ENCODE results near the gene TBC1D5.

The TBC1D5 gene

DNA sequence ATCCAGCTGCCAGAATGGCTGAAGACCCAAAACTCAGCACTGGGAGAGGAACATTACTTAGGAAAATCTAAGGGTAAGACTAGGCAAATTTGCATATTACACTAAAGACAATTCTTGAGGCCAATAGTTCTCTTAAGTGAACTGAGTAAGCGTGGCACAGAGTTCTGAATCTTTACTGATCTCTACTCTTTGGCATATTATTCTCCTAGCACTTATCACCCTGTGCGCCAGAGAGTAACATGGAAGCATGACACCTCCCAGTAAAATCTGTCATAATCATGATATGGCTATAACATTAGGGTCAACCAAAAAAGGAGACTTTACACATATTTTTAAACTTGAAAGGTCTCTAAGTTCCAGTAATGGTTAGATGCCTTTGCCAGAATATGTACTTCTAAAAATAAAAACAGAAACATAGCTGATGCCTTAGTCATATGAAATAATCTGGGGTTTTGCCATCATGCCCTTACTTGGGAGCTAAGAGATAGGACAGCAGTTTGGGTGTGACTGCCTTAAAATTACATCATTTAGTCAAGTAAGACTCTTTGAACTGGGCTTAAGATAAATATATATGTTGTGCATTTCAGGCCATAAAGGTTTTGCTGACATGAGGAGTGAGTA is 567.1 kb downstream of the TBC1D5 start:
- no peak for DNase-seq (ENCODE audit: low spot score)

DNA sequence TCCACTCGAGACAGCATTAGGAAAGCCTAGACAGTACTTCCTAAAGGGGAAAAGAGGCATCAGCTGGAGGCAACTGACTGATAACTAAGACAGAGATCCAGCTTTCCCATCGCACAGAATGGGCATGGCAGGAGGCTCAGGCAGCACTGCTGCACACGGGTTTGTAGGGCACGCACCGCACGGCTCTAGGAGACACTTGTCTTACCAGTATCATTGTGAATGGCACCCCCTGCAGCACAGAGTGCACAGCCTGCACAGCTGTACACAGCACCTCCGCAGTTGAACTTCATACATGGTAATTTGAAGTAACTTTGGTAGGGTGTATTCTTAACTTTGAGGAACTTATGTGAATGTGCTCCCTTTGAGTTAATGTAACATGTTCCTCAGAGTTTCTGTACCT is 576.1 kb downstream of the TBC1D5 start:
- DNase-seq (ENCODE audit: low spot score), result no peak

DNA sequence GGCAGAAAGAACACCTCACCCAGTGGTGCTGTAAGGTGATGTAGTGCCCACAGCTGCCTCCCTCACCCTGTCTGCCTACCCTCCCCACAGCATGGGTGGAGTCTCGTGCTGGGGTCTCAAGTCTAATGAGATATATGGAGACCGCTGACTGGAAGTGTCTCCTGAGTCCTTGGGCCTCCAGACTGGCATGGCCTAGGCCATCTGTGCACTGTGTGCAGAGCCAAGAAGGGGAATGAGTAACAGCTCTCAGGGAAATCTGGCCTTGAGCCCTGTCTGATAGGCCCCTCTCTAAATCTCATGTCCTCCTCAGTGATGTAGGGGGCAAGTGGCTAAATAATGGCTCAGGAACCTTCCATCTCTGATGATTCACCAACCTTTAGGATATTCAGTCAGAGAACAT is 580.3 kb downstream of the TBC1D5 start:
- DNase-seq (ENCODE audit: low spot score), result no peak

DNA sequence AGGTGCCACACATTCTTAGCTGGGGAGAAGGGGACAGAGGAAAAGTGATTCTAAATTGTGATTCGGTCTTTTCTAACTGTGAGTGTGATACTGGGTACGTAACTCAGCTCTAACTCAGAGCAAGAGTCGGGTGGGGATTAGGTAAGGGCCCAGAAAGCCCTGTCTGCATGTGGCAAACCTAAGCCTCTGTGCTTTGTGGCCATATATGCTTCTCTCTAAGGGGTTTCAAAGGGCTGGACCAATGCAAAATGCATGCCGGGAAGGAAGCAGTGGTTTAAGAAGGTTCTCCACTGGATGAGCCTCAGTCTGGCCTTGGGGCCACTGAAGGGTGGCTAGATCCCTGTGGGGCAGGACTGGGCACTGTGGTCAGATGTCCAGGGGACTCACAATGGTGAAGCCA is 581.8 kb downstream of the TBC1D5 start:
- DNase-seq (ENCODE audit: low spot score), result no peak

DNA sequence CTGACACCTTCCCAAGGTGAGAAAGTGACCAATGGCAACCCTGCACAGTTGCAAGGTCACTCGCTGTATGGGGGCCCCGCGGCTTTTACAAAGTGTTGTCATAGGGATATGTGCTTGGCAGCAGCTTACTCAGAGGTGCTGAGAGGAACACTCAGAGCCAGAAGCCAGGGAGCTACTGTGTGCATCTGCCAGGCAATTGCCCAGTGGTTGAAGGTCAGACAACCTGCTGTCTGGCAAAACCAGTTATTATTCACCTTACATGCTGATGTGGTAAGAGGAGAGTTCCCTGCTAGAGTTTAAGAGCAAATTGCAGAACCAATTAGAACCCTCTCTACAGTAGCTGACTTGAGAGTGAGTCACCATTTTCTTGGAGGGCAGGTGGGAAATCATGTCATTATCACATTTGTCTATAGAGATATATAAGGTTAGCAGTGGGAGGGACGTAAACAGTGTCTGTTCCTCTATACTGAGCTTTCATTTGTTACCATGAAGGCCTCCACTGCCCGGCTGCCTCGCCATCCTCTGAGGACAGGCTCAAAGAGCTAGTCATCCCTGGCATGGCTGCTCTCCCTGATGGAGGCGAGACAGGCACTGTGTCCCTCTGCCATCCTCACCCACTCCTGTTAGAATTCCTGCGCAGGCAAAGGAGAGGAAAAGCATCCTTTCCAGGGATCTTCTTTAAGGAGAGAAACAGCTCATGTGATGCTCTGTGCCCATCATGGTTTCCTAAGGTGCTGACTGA is 583.3 kb downstream of the TBC1D5 start:
- peak; percentile 12 for DNase-seq (ENCODE audit: low spot score)

DNA sequence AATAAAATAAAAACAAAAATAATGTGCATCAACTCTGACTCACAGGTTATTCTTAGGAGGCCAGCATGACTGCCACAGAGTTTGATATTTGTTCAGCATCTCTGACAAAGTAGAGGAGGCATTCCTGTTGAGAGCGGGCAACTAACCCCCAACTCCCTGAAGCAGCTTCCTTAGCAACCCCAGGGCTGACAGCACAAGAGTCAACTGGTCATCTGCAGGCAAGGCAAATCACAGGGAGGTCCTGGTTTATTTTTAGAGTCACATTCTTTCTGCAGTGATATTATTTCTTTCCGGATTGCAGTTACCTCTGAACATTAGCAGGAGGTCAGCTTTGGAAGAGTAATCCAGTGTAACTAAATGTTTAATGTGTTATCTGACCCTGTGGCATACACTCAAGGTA is 584.7 kb downstream of the TBC1D5 start:
- DNase-seq (ENCODE audit: low spot score), result no peak

DNA sequence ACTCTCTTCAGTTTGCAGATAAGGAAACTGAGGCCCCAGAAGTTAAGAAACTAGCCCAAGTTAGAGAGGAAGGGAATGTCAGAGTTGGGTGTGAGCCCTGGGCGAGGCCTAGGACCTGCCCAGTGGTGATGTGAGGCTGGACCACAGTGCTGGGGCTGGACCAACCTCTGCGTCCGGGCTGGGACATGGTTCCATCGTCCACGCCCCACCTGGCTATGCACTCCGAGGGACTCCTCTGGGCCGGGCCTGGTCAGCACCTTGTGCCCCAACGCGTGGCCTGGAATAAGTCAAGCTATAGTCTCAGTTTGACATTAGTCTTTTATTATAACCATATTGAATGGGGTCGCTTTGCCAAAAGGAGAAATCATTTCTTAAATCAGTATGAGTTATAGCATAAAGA is 585.6 kb downstream of the TBC1D5 start:
- DNase-seq (ENCODE audit: low spot score), result no peak

DNA sequence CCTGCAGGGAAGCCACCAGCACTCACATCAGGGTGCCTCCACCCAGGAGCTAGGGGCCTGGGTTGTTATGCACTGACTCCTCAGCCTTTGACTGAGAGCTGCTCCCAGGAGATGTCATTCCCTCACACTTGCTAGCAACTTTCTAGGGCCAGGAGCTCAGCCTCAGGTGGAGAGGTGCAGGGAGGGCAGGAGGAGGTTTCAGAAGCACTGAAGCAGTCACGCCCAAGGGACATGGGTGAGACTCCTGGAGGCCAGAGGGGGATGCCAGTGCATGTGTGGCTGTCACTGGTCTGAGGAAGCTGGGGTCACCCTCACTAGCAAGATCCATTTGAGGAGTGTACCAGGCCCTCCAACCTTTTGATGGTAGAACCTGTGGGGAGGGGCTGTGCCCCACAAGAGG is 586.5 kb downstream of the TBC1D5 start:
- no peak for DNase-seq (ENCODE audit: low spot score)

DNA sequence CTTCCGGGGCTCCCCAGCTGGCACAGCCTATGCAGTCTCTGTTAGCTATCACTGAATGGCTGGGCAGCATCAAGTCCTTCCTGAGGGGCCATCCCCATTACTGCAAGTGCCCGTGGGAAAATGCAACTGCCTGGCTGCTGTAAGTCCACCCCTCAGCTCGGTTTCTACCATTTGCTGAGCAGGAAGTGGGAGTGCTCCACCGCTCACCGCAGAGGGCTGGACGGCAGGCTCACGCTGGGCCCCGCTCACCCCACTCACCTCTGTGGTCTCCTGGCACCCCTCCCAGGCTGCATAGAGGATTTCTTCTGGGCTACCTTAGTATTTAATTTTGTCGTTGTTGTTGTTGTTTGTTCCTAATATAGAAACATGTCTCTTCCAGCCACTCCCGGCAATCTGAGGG is 587.5 kb downstream of the TBC1D5 start:
- no peak for DNase-seq (ENCODE audit: low spot score)

DNA sequence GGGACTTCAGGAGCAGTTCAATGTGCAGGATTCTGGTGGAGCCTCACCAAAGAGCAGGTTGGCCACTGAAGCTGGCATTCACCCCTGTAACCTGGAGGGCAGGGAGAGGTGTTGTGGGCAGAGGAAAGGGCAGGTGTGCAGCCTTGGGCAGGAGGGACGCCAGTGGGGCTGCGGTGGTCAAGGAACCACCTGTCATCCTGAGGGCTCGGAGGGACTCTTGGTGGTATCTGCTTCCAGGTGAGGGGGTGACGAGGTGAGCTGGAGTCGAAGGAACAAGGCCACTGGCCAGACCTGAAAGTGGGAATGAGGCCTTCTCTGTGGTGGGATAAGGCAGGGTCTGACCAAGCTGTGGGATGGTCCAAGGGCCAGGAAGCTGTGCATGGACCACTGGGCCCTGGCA is 588.2 kb downstream of the TBC1D5 start:
- no peak for DNase-seq (ENCODE audit: low spot score)

DNA sequence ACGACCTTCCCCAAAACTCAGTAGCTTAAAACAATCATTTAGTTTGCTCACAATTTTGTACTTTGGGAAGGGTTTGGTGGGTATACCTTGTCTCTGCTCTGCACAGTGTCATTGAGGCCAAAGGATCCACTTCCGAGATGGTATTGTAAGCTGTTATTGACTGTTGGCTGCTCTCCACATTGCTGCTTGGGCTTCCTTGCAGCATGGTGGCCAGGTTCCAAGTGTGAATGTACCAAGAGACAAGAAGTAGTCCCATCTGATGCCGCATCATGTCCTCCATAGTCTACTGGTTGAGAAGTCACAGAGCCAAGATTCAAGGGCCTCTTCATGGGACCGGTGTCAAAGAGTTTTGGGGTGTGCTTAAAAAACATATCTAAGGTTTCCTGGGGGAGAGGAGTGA is 589.2 kb downstream of the TBC1D5 start:
- DNase-seq (ENCODE audit: low spot score), result no peak

DNA sequence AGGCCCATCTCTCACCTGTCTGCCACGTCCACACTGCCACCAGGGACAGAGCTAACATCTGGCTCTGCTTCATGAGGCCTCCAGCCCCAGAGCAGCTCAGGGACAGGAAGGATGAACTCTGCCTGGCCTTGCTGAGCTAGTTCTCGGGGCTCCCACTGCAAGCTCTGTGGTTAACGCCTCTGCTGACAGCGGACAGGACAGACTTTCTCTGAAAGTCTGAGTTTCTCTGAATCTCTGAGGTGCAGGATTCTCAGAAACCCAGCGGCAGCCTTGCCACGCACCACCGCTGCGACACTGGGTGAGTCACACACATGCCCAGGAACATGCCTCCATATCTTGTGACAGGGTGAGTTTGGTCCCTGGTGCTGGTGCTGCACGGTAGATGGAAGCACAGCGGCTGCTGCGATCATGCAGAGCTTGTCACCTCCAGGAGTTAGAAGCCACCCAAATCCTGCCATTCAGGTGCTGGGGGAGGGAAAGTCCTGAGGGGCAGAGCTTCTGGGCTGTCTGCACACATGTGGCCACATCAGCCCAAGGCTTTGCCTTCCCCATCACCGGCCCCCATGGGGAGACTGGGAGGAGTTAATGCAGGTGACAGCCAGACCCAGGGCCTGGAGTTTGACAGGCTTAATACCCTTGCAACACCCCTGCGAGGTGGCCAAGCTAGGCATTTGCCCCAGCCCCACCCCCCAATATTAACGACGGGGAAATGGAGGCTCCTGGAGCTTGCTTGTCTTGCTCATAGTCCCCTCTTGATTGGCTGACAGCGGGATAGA is 590.6 kb downstream of the TBC1D5 start:
- DNase-seq (ENCODE audit: low spot score), result peak; percentile 95

DNA sequence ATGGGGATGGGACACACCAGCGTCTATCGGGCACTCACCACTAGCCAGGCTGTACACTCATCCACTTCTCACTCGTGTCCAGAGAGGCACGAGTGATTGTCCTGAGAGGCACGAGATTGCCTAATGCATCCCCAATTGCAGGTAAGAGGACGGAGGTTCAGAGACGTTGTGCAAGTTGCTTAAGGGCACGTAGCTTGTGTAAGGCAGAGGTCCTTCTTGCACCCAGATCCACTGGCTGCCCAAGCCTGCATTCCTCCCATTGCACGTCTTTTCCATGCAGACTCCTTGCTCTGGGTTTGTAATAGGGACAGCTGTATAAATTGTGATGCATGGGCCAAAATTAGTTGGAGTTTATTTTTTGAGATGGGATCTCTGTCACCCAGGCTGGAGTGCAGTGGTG is 593.4 kb downstream of the TBC1D5 start:
- DNase-seq (ENCODE audit: low spot score), result no peak

DNA sequence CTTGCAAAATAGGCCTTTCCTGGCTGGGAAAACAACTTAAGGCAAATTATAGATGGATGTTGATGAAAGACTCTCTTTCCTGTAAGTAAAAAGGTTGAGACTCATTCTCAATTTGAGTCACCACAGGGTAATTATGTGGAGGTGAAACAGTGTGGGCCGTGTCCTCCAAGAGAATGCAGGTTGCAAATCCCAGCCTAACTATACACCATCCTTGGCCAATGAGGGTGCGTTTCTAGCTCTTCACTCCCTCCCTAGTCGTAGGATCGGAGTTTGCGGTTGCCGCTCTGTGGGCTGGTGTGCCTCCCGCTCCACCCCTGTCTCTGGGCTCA is 597.8 kb downstream of the TBC1D5 start:
- DNase-seq (ENCODE audit: low spot score), result no peak

DNA sequence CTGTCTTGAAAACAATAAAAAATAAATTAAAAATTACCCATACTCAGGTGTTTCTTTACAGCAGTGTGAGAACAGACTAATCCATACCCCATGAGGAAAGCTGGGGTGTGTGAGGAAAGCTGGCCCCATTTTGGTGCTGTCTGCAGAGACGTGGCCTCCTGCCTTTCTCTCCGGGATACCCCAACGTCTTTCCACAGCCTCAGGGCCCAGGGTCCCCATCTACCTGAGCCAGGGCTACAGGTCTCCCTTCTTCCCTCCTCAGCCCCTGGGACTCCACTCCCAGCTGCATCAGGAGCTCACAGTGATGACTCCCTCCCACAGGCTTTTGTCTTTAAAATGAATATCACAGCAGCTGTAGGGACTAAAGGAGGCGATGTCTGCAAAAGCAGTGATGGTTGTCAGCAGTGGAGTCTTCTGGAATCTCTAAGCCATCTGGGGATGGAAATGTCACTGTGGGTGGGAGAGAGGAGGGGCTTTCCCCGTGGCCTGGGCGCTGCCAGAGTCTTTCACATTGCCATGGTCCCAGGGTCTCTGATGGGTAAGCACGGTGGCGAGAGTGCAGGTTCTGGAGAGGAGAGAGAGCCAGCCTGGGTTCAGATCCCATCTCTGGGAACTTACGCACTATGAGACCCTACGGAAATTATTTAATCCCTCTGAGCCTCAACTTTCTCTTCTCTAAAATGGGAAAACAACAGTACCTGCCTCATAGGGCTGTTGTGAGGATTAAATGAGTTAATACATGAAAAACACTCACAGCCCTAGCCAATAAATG is 598.4 kb downstream of the TBC1D5 start:
- no peak for DNase-seq (ENCODE audit: low spot score)

DNA sequence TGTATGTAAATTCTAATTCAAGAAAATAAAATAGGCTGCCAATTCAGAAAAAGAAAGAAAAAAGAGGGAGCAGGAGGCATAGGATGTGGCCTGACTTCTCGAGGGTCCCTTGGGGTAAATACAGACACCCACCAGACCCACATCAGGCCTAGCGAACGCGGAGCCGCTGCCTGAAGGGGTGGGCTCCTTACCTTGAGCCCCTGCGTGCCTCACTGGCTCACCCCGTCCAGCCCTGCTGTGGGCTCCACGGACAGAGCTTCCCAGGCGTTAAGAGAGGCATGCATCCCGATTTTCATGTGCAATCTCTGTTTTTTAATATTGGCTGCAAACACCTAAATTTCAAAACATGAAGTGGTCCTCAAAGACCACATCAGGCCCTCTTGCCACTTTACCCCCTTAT is 599.9 kb downstream of the TBC1D5 start:
- DNase-seq (ENCODE audit: low spot score), result no peak

DNA sequence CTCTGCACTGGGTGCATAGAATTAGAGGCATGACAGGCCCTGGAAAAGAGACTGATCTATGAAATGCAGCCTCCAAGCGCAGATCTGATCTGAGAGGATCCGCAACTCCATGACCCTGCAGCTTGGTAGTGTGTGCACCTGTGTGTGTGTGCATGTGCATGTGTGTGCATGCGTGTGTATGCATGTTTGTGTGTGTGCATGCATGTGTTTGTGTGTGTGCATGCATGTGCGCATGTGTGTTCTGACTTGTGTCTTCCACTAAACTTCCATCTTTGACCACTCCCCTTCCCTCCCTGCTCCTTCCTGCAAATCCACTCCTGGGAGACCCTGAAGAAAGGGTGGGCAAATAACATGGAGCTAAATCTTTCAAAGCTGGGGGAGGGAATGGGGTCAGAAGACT is 600.7 kb downstream of the TBC1D5 start:
- no peak for DNase-seq (ENCODE audit: low spot score)

DNA sequence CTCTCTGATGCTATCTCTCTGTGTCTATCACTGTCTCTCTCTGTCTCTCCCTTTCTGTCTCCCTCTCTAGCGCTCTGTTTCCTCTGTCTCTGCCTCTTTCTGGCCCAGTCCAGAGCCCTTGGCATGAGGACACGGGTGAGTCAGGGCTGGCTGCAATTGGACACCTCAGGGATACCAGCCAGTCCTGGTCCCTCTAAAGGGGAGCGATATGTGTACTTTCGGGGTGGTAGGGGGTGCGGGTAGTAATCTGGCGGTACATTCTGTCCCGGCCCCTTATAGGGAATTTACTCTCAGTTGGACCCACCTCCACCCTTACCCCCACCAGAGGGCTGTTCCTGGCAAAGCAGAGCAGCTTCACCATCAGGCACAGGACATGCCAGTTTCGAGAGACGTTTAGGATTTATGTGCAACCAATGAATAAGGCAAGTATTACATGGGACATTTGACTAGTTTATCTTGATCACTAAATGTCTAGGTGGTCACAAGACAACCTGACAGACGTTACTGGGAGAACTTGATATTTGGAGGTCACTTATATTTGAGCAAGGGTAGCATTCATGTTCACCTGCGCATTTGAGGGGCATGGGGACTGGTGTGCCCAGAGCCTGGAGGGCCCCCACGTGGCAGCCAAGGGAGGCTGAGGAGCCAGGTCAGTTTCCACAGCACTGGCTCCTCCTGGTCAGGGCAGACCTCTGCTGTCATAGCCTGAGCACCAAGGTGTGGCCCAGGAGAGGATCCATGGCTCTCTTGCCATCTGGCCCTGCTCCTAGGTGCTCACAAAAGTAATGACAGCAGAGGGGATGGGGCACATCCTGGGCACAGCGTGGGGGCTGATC is 601.5 kb downstream of the TBC1D5 start:
- DNase-seq (ENCODE audit: low spot score), result no peak

DNA sequence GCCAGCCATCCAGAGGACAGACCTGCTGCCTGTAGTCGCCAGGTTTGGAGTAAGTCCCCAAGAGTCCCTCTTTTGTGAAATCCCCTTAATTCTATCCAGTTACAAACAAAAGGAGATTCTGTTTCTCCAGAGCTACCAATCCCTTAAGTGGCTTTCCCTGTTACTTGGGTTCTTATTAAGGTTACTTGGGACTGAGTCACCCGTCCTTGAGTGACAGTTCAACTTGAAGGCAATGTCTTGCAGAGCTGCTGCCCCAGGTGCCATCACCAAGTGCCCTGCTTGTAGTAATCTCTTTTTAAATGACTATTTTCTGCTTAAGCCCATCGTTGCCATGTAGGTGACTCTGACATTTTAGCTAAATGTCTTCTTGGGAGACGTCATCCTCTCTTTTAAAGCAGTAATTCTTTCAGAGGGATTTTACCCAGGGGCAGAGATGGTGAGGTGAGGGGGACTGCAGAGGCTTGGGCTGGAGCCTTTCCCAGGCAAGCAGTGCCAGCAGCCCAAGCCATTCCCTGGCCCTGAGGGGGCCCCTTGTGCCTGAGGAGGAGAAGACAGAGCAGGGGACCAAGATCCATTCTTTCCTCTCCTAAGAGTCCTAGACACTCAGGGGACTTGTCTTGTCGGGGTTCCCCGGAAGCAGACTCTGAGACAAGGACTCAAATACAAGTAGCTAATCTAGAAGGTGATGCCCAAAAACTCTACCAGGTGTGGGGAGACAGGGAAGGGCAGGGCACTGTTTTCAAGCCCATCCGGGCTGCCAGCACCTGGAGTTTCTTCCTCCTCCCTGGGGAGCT is 604.0 kb downstream of the TBC1D5 start:
- no peak for DNase-seq (ENCODE audit: low spot score)

DNA sequence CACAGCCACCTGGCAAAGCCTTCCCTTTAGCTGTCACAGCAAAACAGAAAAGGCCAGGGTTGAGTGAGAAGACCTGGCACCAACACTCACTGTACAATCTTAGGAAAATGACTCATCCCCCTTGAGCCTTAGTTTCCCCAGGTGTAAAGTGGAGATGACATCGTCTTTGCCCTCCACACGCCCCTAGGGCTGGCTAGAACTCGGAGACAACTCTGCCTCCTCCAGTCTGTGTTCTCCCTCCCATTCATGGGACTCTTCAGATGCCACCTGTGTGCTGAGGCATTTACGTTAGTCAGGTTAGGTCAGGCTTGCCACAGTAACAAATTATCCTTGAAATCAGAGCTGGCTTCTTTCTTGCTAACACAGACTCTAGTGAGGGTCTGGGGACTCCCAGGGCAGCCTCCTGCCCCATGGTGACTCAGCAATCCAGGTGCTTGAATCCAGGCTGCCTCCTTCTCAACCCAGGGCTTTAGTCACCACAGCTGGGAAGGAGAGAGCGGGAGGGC is 605.1 kb downstream of the TBC1D5 start:
- no peak for DNase-seq (ENCODE audit: low spot score)

Data from CD4-positive, alpha-beta T cell treated with Interleukin-2 at 100 ng/mL for 4 hours (primary cell).